IgD-negative memory B cell (primary cell): ENCODE data around the gene PRKAA2. TPM values are rescaled to one million over a fixed set of nuclear protein-coding genes. Genes with fewer than 3 reads are reported as not detected.

Experiments used
- H3K27ac Mint-ChIP-seq, 3 donors: one replicate each; pipeline ENCODE4 v1.8.0; 2020 to 2022; ENCODE audit warnings: mild to moderate bottlenecking in 3 of 3, mixed read lengths in 3 of 3, moderate library complexity in 1 of 3
- H3K27me3 Mint-ChIP-seq: one replicate; pipeline ENCODE4 v1.8.0; 2021; ENCODE audit warnings: mixed read lengths
- H3K36me3 Mint-ChIP-seq: one replicate; pipeline ENCODE4 v1.8.0; 2020; ENCODE audit warnings: mild to moderate bottlenecking, mixed read lengths
- H3K4me1 Mint-ChIP-seq, 3 donors: one replicate each; pipeline ENCODE4 v1.8.0; 2020 to 2022; ENCODE audit warnings: mixed read lengths in 3 of 3, mild to moderate bottlenecking in 1 of 3
- H3K4me3 Mint-ChIP-seq, 4 donors: one replicate each; pipeline ENCODE4 v1.8.0; 2020 to 2022; ENCODE audit warnings: mild to moderate bottlenecking in 4 of 4, mixed read lengths in 4 of 4, moderate library complexity in 3 of 4
- H3K9me3 Mint-ChIP-seq, 3 donors: one replicate each; pipeline ENCODE4 v1.8.0; 2020 to 2021; ENCODE audit warnings: mixed read lengths in 3 of 3, mild to moderate bottlenecking in 1 of 3
- polyA plus RNA-seq: library from polyadenylated mRNA; unstranded; fragments of 300-500 nt; fragmentation: Illumina TruSeq; gene quantifications from one replicate; pipeline ENCODE4 v1.2.3, GENCODE V29; 2021

PRKAA2 gene
- polyA plus RNA-seq, 1 donor from 2014 or later = not detected

DNA sequence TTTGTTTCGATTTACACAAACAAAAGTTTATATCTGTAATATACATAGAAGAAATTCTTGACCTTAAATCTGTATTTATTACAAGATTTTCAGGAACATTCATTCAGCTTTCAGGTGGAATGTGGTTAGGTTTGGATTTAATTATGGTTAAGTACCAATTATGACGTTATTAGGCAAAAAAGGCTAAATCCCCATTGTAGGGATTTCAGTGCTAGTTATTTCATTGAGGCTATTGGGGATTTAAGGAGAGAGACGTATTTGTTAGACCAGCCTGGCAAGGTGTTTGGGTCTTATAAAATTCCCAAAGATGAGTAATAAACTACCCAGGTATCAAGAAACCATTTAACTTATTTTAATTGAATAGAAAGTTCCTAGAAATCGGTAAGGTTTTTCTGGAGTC is 26.0 kb downstream of the PRKAA2 start:
- H3K27me3 Mint-ChIP-seq = peaks cover 12% of the 10 kb centered on the region
- no peak overlapping the region for H3K27ac Mint-ChIP-seq
- H3K4me3 Mint-ChIP-seq = no peak overlapping the region
- no peaks in the 10 kb centered on the region for H3K4me1 Mint-ChIP-seq
- H3K36me3 Mint-ChIP-seq = no peaks in the 10 kb centered on the region
- no peaks in the 10 kb centered on the region for H3K9me3 Mint-ChIP-seq

DNA sequence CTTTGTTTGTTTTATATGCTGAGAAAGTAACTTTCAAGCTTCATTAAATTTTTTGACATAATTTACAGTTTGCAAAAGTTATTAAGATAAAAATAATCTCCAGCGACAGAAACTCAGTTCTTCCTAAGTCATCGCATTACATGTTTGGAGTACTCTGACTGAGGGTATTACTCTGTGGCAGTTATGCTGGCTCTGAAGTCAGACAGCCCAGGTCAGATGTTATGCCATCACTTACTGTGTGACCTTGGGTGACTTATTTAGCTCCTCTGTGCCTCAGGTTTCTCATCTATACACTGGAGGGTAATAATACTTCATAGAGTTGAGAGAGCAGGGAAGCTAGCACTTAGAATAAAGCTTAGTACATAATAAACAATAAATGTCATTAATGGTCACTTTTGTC is 26.4 kb downstream of the PRKAA2 start:
- no peaks in the 10 kb centered on the region for H3K9me3 Mint-ChIP-seq
- peaks cover 12% of the 10 kb centered on the region for H3K27me3 Mint-ChIP-seq
- no peak overlapping the region for H3K27ac Mint-ChIP-seq
- no peaks in the 10 kb centered on the region for H3K4me1 Mint-ChIP-seq
- no peak overlapping the region for H3K4me3 Mint-ChIP-seq
- H3K36me3 Mint-ChIP-seq = no peaks in the 10 kb centered on the region

DNA sequence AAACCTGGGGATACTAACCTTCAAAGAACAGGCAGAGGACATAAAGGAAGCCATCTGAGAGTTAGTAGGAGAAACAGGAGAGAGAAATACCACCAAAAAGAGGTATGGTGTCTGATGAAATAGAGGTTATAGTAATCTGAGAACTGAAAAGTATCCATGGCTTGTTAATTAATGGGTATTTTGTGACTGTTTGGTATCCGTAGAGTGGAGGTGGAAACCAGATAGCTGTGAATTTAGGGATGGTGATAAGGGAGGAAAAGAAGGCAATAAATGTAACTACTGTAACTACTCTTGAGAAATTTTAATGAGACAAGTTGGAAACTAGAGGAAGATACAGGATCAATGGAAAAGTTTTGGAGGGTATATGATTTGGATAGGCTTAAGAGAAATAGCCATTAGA is 27.5 kb downstream of the PRKAA2 start:
- H3K4me1 Mint-ChIP-seq = no peaks in the 10 kb centered on the region
- H3K36me3 Mint-ChIP-seq = no peaks in the 10 kb centered on the region
- H3K4me3 Mint-ChIP-seq = no peak overlapping the region
- H3K27ac Mint-ChIP-seq = no peak overlapping the region
- H3K27me3 Mint-ChIP-seq = peaks cover 12% of the 10 kb centered on the region
- H3K9me3 Mint-ChIP-seq = no peaks in the 10 kb centered on the region

DNA sequence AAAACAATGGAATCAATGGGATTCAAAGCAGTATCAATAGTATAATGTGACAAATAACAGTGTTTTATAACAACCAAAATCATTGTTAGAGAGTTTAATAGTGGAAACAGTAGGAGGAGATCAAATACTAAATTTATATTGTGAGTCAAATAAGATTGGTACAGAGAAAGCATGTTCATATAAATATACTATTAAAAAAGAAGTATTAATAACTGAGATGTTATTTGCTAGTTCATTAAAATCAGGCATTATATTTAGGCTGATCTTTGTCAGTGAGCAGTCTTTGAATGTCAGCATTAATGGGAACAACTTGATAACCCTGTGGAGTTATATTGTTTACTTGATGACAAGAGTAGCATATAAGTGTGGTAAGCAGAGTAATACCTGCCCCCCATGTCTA is 30.6 kb downstream of the PRKAA2 start:
- Mint-ChIP-seq H3K4me1 (no peaks in the 10 kb centered on the region), H3K9me3 (no peaks in the 10 kb centered on the region), H3K27ac (no peak overlapping the region), H3K4me3 (no peak overlapping the region), H3K27me3 (peaks cover 8% of the 10 kb centered on the region), H3K36me3 (no peaks in the 10 kb centered on the region)

DNA sequence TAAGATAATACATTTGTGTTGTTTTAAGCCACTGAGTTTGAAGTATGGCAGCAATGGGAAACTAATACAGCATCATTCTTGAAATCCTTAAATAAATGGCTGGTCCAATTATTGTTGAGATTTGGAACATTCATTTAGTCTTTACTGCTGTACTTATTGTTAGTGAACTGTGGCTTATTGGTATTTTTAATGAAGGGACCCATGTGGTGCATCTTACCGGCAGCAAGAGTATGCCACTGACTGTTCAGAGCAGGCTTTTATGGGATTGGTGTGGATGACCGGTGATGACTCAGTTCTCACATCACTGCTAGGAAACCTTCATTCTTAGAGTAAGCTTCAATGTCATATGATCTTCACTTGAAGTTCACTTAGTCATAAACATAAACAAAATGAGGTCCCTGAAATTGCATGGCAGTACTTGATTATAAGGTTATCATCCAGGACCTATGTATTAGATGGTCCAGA is 31.5 kb downstream of the PRKAA2 start:
- Mint-ChIP-seq H3K4me3 (no peak overlapping the region), H3K4me1 (no peaks in the 10 kb centered on the region), H3K27me3 (peaks cover 8% of the 10 kb centered on the region), H3K36me3 (no peaks in the 10 kb centered on the region), H3K9me3 (no peaks in the 10 kb centered on the region), H3K27ac (no peak overlapping the region)

DNA sequence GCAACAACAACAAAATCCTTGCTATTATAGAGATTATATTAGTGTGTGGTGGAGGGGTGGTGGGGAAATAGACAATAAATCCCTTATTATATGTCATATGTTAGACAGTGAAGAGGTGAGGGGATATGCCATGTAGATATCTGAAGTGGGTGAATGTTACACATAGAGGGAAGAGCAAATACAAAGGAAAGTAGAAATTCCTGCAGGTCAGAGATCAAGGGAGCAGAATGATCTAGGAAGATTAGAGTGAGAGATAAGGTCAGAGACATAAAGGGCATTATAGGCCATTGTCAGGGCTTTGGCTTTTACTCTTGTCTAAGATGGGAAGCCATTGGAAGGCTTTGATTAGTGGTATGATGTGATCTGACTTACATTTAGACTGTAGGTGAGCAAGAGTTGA is 38.5 kb downstream of the PRKAA2 start:
- Mint-ChIP-seq H3K27me3 (peaks cover 1% of the 10 kb centered on the region), H3K4me1 (no peaks in the 10 kb centered on the region), H3K9me3 (peaks cover 0 to 2% (median 0%) of the 10 kb centered on the region in 3 donors), H3K36me3 (no peaks in the 10 kb centered on the region), H3K4me3 (no peak overlapping the region), H3K27ac (no peak overlapping the region)

DNA sequence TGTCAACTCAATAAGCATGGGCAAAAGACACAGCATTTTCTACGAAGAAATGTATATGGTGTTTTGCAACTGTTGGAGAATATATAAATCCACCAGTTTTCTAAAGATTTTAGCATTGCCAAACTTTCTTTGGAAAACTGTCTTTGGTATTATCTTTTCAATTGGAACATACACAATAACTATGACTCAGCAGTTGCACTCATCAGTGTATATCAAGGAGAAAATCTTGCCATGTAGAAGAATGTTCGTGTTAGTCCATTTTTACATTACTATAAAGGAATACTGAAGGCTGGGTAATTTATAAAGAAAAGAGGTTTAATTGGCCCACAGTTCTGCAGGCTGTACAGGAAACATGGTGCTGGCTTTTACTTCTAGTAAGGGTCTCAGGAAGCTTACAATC is 41.1 kb downstream of the PRKAA2 start:
- no peaks in the 10 kb centered on the region for H3K4me1 Mint-ChIP-seq

DNA sequence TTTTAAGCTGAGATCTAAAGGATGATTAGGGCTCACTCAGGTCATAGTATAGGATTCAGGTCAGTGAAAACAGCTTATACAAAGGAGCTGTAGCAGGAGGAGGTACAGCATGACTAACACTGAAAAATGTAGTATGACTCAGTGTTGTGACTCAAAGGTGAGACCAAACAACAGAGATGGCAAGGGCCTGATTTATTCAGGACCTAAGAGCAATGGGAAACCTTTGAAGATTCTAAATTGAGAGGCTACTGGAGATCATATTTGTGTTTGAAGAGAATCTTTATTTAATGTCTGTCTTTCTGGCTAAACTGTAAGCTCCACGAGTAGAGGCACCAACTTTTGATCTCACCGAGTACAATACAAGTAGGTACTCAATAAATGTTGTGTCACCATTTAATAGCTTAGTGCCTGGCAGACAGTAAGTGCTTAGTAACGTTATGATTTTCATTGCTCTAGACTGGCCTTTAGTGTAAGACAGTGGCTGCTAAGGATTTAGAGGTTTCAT is 43.5 kb downstream of the PRKAA2 start:
- H3K27ac Mint-ChIP-seq = no peak overlapping the region
- no peaks in the 10 kb centered on the region for H3K36me3 Mint-ChIP-seq
- no peak overlapping the region for H3K4me3 Mint-ChIP-seq
- no peaks in the 10 kb centered on the region for H3K4me1 Mint-ChIP-seq
- no peaks in the 10 kb centered on the region for H3K27me3 Mint-ChIP-seq
- H3K9me3 Mint-ChIP-seq = peaks cover 0 to 2% (median 0%) of the 10 kb centered on the region in 3 donors

More for the DNA sequence above, 41.1 kb downstream of the PRKAA2 start:
- no peak overlapping the region for H3K4me3 Mint-ChIP-seq
- H3K27ac Mint-ChIP-seq = no peak overlapping the region
- peaks cover 1% of the 10 kb centered on the region for H3K27me3 Mint-ChIP-seq
- peaks cover 0 to 2% (median 0%) of the 10 kb centered on the region in 3 donors for H3K9me3 Mint-ChIP-seq
- H3K36me3 Mint-ChIP-seq = no peaks in the 10 kb centered on the region

DNA sequence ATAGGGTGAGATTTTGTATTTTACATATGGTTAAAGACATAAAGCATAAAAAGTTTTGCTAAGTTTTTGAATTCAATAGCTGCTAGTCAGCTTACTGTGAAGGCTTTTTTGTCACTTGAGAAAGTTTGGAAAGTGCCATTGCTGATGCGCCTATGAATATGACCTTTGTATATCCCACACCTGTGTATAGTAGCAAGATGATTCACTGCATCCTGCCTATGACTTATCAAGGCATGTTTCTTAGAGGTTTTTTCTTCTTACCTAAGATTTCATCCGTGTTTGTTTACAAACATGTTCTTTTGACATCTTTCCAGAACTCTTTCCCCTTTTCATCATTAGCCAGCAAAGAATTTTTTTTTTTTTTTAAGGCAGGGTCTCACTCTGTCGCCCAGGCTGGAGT is 51.5 kb downstream of the PRKAA2 start:
- H3K4me1 Mint-ChIP-seq = no peaks in the 10 kb centered on the region
- H3K27me3 Mint-ChIP-seq = no peaks in the 10 kb centered on the region
- no peak overlapping the region for H3K4me3 Mint-ChIP-seq
- H3K27ac Mint-ChIP-seq = no peak overlapping the region
- H3K36me3 Mint-ChIP-seq = no peaks in the 10 kb centered on the region
- H3K9me3 Mint-ChIP-seq = peaks cover 0 to 10% (median 5%) of the 10 kb centered on the region in 3 donors

DNA sequence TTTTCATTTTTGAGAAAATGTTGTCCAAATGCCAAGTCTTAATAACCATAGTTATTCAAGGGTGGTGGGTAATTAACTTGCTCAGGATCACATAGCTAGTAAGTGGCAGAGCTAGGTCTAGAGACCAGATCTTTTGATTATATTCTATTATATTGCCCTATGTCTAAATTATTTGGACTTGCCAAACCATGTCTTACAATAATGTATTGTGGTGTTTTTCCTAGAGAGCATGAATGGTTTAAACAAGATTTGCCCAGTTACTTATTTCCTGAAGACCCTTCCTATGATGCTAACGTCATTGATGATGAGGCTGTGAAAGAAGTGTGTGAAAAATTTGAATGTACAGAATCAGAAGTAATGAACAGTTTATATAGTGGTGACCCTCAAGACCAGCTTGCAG is 58.6 kb downstream of the PRKAA2 start:
- no peak overlapping the region for H3K4me3 Mint-ChIP-seq
- H3K27ac Mint-ChIP-seq = no peak overlapping the region

DNA sequence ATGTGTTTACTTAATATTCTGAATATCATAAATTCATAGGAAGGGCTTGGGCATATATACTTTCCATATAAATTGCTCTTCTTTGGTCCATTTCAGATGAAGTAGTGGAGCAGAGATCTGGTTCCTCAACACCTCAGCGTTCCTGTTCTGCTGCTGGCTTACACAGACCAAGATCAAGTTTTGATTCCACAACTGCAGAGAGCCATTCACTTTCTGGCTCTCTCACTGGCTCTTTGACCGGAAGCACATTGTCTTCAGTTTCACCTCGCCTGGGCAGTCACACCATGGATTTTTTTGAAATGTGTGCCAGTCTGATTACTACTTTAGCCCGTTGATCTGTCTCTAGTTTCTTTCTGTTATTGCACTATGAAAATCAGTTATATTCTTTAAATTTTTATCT is 62.3 kb downstream of the PRKAA2 start:
- H3K36me3 Mint-ChIP-seq = no peaks in the 10 kb centered on the region
- no peak overlapping the region for H3K27ac Mint-ChIP-seq
- no peaks in the 10 kb centered on the region for H3K9me3 Mint-ChIP-seq
- no peaks in the 10 kb centered on the region for H3K4me1 Mint-ChIP-seq
- H3K27me3 Mint-ChIP-seq = peaks cover 18% of the 10 kb centered on the region
- H3K4me3 Mint-ChIP-seq = no peak overlapping the region

More for the DNA sequence above, 58.6 kb downstream of the PRKAA2 start:
- peaks cover 12% of the 10 kb centered on the region for H3K27me3 Mint-ChIP-seq
- no peaks in the 10 kb centered on the region for H3K36me3 Mint-ChIP-seq
- peaks cover 0 to 2% (median 0%) of the 10 kb centered on the region in 3 donors for H3K4me1 Mint-ChIP-seq
- peaks cover 0 to 10% (median 5%) of the 10 kb centered on the region in 3 donors for H3K9me3 Mint-ChIP-seq

DNA sequence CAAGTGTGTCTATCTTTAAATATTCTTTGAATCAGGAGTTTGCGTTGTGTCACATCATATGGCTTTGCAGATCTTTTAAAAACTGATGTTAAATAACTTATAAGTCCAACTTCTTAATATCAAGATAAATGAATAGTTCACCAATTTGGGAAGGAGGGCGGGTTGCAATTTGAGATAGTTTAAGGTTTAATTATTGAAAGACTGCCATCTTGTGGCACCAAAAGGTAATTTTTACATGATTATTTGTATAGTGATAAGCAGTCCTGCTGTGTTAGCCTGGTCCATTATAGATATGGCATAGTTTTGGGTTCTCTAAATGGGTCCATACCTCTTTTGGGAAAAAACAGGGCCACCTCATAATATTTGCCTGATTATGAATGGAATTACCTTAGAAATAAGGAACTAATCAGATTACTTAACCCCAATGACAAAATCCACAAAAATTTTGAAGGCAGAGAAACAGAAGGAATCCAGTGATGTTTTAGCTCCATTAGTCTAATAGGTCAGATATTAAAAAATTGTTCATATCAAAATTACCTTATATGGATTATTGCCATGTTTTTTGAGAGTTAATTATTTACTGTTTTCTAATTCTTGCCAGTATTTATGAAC is 64.3 kb downstream of the PRKAA2 start:
- Mint-ChIP-seq H3K4me3 (no peak overlapping the region), H3K27ac (no peak overlapping the region), H3K36me3 (no peaks in the 10 kb centered on the region), H3K4me1 (no peaks in the 10 kb centered on the region), H3K9me3 (no peaks in the 10 kb centered on the region), H3K27me3 (peaks cover 16% of the 10 kb centered on the region)

DNA sequence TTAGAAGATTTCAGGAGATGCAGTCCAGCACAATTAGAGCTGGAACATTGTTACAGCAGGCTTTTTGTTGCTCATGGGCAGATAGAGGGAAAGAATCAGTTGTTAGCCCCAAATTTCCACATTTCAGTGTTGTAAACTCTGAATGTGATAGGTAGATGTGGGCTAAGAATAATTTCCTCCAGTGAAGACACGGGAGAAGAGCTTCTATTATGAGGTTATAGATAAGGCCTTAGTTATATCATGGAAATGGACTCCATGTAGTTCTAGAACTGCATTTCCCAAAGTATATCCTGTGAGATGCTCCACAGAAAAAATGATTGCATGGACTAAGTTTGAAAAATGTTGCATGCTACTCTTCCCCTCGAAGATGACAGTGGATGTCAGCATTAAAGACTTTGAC is 64.9 kb downstream of the PRKAA2 start:
- Mint-ChIP-seq H3K36me3 (no peaks in the 10 kb centered on the region), H3K27ac (no peak overlapping the region), H3K4me3 (no peak overlapping the region), H3K27me3 (peaks cover 16% of the 10 kb centered on the region), H3K9me3 (no peaks in the 10 kb centered on the region), H3K4me1 (no peaks in the 10 kb centered on the region)

DNA sequence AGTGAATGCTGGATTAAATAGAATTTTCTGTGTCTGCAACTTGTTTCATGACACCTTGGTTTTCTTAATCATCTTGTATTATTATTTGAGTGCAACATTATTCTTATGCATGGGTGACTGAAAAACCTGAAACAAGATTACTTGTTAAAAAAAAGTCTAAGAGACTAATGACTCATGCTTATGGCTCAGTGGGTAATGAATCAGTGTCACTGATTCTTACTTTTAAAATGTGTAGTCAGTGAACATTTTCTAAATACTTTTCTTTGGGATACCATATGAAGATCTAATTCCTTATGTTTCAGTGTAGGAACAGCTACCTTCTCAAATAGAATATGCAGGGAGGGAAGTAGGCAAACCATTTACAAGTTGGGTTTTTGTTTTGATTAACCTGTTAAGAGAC is 65.5 kb downstream of the PRKAA2 start:
- Mint-ChIP-seq H3K4me1 (no peaks in the 10 kb centered on the region), H3K9me3 (no peaks in the 10 kb centered on the region)

DNA sequence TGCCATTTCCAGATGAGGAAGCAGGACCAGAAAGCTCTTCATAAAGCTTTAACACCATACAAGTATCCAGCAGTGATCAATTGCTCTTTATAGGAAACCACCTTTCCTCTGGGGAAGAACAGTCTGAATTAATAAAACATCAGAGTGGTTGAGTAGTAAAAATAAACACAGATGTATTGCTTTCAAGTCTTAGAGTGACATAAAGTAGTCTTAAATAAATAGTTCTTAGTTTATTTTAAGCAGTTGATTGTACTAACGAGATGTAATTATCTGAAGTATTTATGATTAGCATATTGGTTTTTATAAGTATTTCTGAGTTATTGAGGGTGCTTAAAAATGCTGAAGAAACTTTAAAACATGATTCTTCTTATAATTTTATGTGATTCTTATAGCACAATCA is 67.0 kb downstream of the PRKAA2 start:
- Mint-ChIP-seq H3K4me3 (no peak overlapping the region), H3K9me3 (no peaks in the 10 kb centered on the region), H3K27me3 (peaks cover 9% of the 10 kb centered on the region), H3K36me3 (no peaks in the 10 kb centered on the region), H3K27ac (no peak overlapping the region), H3K4me1 (no peaks in the 10 kb centered on the region)

More for the DNA sequence above, 65.5 kb downstream of the PRKAA2 start:
- H3K36me3 Mint-ChIP-seq = no peaks in the 10 kb centered on the region
- no peak overlapping the region for H3K4me3 Mint-ChIP-seq
- no peak overlapping the region for H3K27ac Mint-ChIP-seq
- H3K27me3 Mint-ChIP-seq = peaks cover 16% of the 10 kb centered on the region

DNA sequence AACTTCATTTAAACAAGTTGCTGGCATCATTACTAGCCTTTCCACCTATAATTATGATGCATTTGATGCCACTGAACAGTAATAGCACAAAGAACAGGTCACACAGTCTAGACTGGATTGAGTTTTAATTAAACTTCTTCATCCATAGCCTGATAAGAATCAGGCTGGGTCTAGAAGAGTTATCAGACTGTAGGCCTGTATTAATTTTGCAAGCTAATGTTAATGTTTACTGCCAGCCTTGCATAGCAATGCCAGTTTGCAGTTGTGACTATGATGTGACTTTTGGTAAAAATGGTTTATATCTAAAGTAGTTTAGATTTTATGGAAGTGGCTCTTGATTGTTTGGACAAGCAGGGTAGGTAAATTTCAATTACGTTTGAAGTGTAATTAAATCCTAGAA is 68.0 kb downstream of the PRKAA2 start:
- peaks cover 7% of the 10 kb centered on the region for H3K27me3 Mint-ChIP-seq
- H3K4me1 Mint-ChIP-seq = no peaks in the 10 kb centered on the region
- no peaks in the 10 kb centered on the region for H3K36me3 Mint-ChIP-seq
- H3K4me3 Mint-ChIP-seq = no peak overlapping the region
- H3K9me3 Mint-ChIP-seq = no peaks in the 10 kb centered on the region
- H3K27ac Mint-ChIP-seq = no peak overlapping the region
